GM23338 (cell line): ENCODE results near the gene TAF12. TPM values are rescaled to one million over a fixed set of nuclear protein-coding genes. Genes with fewer than 3 reads are reported as not detected.

Experiments used
- ATAC-seq: fragments of 200-7000 bp; cut with Tn5 transposase; 3 replicates; pipeline ENCODE4 v1.9.1; 2020
- DNase-seq: peaks from one replicate; pipeline ENCODE4 v3.0.0-alpha.2; 2015; ENCODE audit warnings: low spot score
- H2AFZ ChIP-seq: fragments of 200-600 bp; sonication (generic); 2 replicates; pipeline ENCODE4 v1.8.0; 2016; ENCODE audit warnings: antibody characterized with exemption, mild to moderate bottlenecking, moderate library complexity
- H3F3A ChIP-seq: fragments of 200-600 bp; sonication (generic); replicated peaks from 2 replicates; pipeline ENCODE4 v1.8.0; 2017; ENCODE audit warnings: antibody characterized with exemption, mixed run types, low read depth
- H3K27ac ChIP-seq: fragments of 200-600 bp; sonication (generic); 2 replicates; pipeline ENCODE4 v1.6.1; 2016; ENCODE audit warnings: low read depth
- H3K27me3 ChIP-seq: fragments of 200-600 bp; sonication (generic); 2 replicates; pipeline ENCODE4 v1.8.0; 2016; ENCODE audit warnings: mild to moderate bottlenecking, mixed run types, moderate library complexity; ENCODE audit not compliant: insufficient read depth
- H3K36me3 ChIP-seq: fragments of 200-600 bp; sonication (generic); 2 replicates; pipeline ENCODE4 v1.8.0; 2016; ENCODE audit warnings: mild to moderate bottlenecking; ENCODE audit not compliant: insufficient read depth
- H3K4me1 ChIP-seq: fragments of 200-600 bp; sonication (generic); 2 replicates; pipeline ENCODE4 v1.8.0; 2016; ENCODE audit warnings: mild to moderate bottlenecking, moderate library complexity; ENCODE audit not compliant: insufficient read depth
- H3K4me2 ChIP-seq: fragments of 200-600 bp; sonication (generic); 2 replicates; pipeline ENCODE4 v1.7.1; 2017; ENCODE audit warnings: mixed run types
- H3K4me3 ChIP-seq: fragments of 200-600 bp; sonication (generic); 2 replicates; pipeline ENCODE4 v1.6.1; 2016; ENCODE audit warnings: mixed run types
- H3K79me2 ChIP-seq: fragments of 200-600 bp; sonication (generic); replicated peaks from 2 replicates; pipeline ENCODE4 v1.8.0; 2017; ENCODE audit warnings: mild to moderate bottlenecking; ENCODE audit not compliant: insufficient read depth
- H3K9me2 ChIP-seq: fragments of 200-600 bp; sonication (generic); 2 replicates; pipeline ENCODE4 v1.8.0; 2017; ENCODE audit not compliant: insufficient read depth
- H4K20me1 ChIP-seq: fragments of 200-600 bp; sonication (generic); replicated peaks from 2 replicates; pipeline ENCODE4 v1.8.0; 2017; ENCODE audit warnings: mild to moderate bottlenecking; ENCODE audit not compliant: insufficient read depth
- H3K27ac Mint-ChIP-seq: 2 replicates; pipeline ENCODE4 v1.8.0; 2020; ENCODE audit warnings: inconsistent platforms, mild to moderate bottlenecking, moderate library complexity, mixed read lengths
- H3K27me3 Mint-ChIP-seq: 3 replicates; pipeline ENCODE4 v1.8.0; 2022; ENCODE audit warnings: low read depth, mild to moderate bottlenecking, moderate library complexity, mixed read lengths, inconsistent platforms; ENCODE audit not compliant: insufficient read depth, poor library complexity
- H3K36me3 Mint-ChIP-seq: 3 replicates; pipeline ENCODE4 v1.8.0; 2021; ENCODE audit warnings: low read depth, mild to moderate bottlenecking, inconsistent platforms, moderate library complexity, mixed read lengths
- H3K4me1 Mint-ChIP-seq: 3 replicates; pipeline ENCODE4 v1.8.0; 2020; ENCODE audit warnings: mild to moderate bottlenecking, inconsistent platforms, mixed read lengths
- H3K4me3 Mint-ChIP-seq: 3 replicates; pipeline ENCODE4 v1.8.0; 2021; ENCODE audit warnings: moderate library complexity, mild to moderate bottlenecking, inconsistent platforms, mixed read lengths
- H3K9me3 Mint-ChIP-seq: 3 replicates; pipeline ENCODE4 v1.8.0; 2020; ENCODE audit warnings: moderate library complexity, mild to moderate bottlenecking, inconsistent platforms, mixed read lengths
- CREB1 ChIP-seq: fragments of 250-450 bp; sonication (Bioruptor Pico); IDR thresholded peaks from 2 replicates; pipeline ENCODE4 v1.5.0; 2020; ENCODE audit warnings: low read depth, mild to moderate bottlenecking, moderate library complexity
- EZH2 ChIP-seq: fragments of 200-600 bp; sonication (generic); IDR thresholded peaks from one replicate; pipeline ENCODE4 v1.8.0; 2017; ENCODE audit warnings: antibody characterized with exemption, mild to moderate bottlenecking, low read depth; ENCODE audit not compliant: unreplicated experiment
- EZH2phosphoT487 ChIP-seq: fragments of 200-600 bp; sonication (generic); IDR thresholded peaks from one replicate; pipeline ENCODE4 v1.8.1; 2018; ENCODE audit warnings: antibody characterized with exemption; ENCODE audit not compliant: unreplicated experiment
- JUNB ChIP-seq: IDR thresholded peaks from one replicate; pipeline ENCODE4 v1.6.1; 2016; ENCODE audit warnings: antibody characterized with exemption; ENCODE audit not compliant: unreplicated experiment
- REST ChIP-seq: IDR thresholded peaks from one replicate; pipeline ENCODE4 v1.6.1; 2018; ENCODE audit warnings: antibody characterized with exemption; ENCODE audit not compliant: unreplicated experiment
- STAT1 ChIP-seq: IDR thresholded peaks from one replicate; pipeline ENCODE4 v1.6.1; 2016; ENCODE audit warnings: antibody characterized with exemption; ENCODE audit not compliant: unreplicated experiment
- ZNF114 ChIP-seq: fragments of 250-450 bp; sonication (Bioruptor Pico); IDR thresholded peaks from 2 replicates; pipeline ENCODE4 v1.5.0; 2020; ENCODE audit warnings: mild to moderate bottlenecking, moderate library complexity
- ZNF331 ChIP-seq: fragments of 250-450 bp; sonication (Bioruptor Pico); IDR thresholded peaks from 2 replicates; pipeline ENCODE4 v1.5.0; 2020; ENCODE audit warnings: low read depth, mild to moderate bottlenecking, moderate library complexity
- polyA plus RNA-seq: library from polyadenylated mRNA; unstranded; fragments of >200 nt; fragmentation: Nextera tagmentation; extraction: Ambion mirVana; gene quantifications from 2 replicates; pipeline ENCODE4 v1.2.1, GENCODE V29; 2016
- total RNA-seq: library from RNA; depleted of rRNA; stranded (reverse); fragments of >200 nt; shearing (Covaris generic); gene quantifications from 2 replicates; pipeline ENCODE4 v1.2.3, GENCODE V29; 2014
- TF ChIP-seq, protein P1 (sequence below), 2 experiments: fragments of 200-600 bp in 1 of 2; sonication (generic) in 1 of 2; conservative IDR thresholded peaks; 2 replicates each; pipeline versions ENCODE4 v1.5.1 to v1.6.1; 2016 to 2017; ENCODE audit warnings: antibody characterized with exemption in 2 of 2, low read depth in 2 of 2, mild to moderate bottlenecking in 2 of 2, moderate library complexity in 1 of 2
- TF ChIP-seq, protein P2 (sequence below): IDR thresholded peaks from 2 replicates; pipeline ENCODE4 v1.6.1; 2016; ENCODE audit warnings: antibody characterized with exemption

TAF12 gene
- total and polyA plus RNA-seq, 2 experiments from 2014 or later, result 15.2 to 46.8 TPM

- TF ChIP-seq REST (no peak), EZH2 (no peak), STAT1 (no peak), ZNF114 (CRISPR knock-in tag) (no peak), EZH2phosphoT487 (no peak), ZNF331 (CRISPR knock-in tag) (no peak), CREB1 (no peak)
- TF ChIP-seq, protein P1, sequence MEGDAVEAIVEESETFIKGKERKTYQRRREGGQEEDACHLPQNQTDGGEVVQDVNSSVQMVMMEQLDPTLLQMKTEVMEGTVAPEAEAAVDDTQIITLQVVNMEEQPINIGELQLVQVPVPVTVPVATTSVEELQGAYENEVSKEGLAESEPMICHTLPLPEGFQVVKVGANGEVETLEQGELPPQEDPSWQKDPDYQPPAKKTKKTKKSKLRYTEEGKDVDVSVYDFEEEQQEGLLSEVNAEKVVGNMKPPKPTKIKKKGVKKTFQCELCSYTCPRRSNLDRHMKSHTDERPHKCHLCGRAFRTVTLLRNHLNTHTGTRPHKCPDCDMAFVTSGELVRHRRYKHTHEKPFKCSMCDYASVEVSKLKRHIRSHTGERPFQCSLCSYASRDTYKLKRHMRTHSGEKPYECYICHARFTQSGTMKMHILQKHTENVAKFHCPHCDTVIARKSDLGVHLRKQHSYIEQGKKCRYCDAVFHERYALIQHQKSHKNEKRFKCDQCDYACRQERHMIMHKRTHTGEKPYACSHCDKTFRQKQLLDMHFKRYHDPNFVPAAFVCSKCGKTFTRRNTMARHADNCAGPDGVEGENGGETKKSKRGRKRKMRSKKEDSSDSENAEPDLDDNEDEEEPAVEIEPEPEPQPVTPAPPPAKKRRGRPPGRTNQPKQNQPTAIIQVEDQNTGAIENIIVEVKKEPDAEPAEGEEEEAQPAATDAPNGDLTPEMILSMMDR (conservative IDR thresholded peaks at IDR 0.05; ENCODE audit: low read depth in 2 of 2), result no peak
- TF ChIP-seq, protein P2, sequence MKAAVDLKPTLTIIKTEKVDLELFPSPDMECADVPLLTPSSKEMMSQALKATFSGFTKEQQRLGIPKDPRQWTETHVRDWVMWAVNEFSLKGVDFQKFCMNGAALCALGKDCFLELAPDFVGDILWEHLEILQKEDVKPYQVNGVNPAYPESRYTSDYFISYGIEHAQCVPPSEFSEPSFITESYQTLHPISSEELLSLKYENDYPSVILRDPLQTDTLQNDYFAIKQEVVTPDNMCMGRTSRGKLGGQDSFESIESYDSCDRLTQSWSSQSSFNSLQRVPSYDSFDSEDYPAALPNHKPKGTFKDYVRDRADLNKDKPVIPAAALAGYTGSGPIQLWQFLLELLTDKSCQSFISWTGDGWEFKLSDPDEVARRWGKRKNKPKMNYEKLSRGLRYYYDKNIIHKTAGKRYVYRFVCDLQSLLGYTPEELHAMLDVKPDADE, result no peak
These were observed 26.3 kb upstream of the TAF12 start (continued) for GRCh38 chr1:28668956-28669723.

DNA sequence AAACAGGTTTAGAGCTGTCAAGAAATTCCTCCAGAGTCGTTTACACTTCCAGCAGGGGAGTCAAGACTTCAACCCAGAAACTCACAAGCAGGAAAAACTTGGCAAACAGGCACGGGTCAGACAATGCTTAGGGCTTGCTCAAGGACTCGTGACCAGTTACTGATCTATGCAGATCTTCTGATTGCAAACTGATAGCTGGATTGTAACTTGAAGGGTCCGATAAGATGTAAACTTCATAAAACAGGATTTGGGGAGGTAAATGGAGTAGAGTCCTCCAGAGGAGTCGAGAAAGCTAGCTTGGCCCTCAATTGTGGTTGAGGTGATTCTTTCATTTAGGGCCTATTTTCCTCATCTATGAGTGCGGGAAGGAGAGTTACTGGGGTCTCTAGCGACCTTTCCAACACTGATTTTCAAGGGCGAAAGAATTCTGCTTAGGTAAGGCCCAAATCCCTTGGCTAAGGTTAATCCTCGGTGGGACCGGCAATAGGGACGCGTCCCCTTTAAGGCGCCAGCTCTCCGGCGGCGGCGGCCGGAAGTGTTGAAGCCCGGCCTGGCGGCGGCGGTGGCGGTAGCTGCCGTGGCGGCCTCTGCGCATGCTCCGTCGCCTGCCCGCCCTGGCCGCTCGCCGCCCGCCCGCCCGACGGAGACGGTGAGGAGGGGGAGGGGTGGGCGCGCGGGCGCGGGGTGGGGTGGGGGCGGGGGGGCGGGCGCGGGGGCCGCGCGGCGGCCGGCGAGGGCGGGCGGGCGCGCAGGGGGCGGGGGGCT lies 25.5 kb upstream of the TAF12 start, which contains the start of gene GMEB1:
Gene GMEB1, plus strand, starts transcription at position 594 of the 765 bp plus-strand sequence. CDS start 14,829 bp downstream, outside the sequence.
- Mint-ChIP-seq H3K9me3 (no peaks in the 10 kb centered on the region), H3K4me3 (peak within 1 kb of the TSS; percentile 90), H3K4me1 (peaks cover 25% of the 10 kb centered on the region), H3K27ac (peak within 1 kb of the TSS; percentile 94), H3K36me3 (no peaks in the 10 kb centered on the region; the same call in 2 of the 3 replicates), H3K27me3 (peaks cover 9% of the 10 kb centered on the region)
- peaks cover 15% of the 10 kb centered on the region for H3F3A ChIP-seq
- peaks cover 5% of the 10 kb centered on the region; the same call in 1 of the 2 replicates for H4K20me1 ChIP-seq
- peak within 1 kb of the TSS; percentile 97 for H3K27ac ChIP-seq
- no peaks in the 10 kb centered on the region; the same call in 1 of the 2 replicates for H3K36me3 ChIP-seq
- peak within 1 kb of the TSS; percentile 97 for H3K4me2 ChIP-seq
- H3K79me2 ChIP-seq, result peaks cover 39% of the 10 kb centered on the region
- H2AFZ ChIP-seq, result peak within 1 kb of the TSS; percentile 90
- no peak for TF ChIP-seq JUNB
- peaks cover 32% of the 10 kb centered on the region for H3K4me1 ChIP-seq
- H3K9me2 ChIP-seq, result no peaks in the 10 kb centered on the region
- peak within 1 kb of the TSS; percentile 94 for H3K4me3 ChIP-seq
- ATAC-seq, result peak; percentile 79
- DNase-seq, result peak; percentile 94
- H3K27me3 ChIP-seq, result no peaks in the 10 kb centered on the region
